HepG2 (cell line): Measurements from ENCODE around the gene FCRL5. TPM values are rescaled to one million over a fixed set of nuclear protein-coding genes. Genes with fewer than 3 reads are reported as not detected.

Source experiments
- ATAC-seq: fragments of 200-7000 bp; cut with Tn5 transposase; 3 replicates; pipeline ENCODE4 v1.9.1; 2020; ENCODE audit warnings: mild to moderate bottlenecking, moderate library complexity
- BruUV-seq: library from RNA; stranded (reverse); fragments of 400-500 nt; replicated peaks from 2 replicates; lab custom pipeline; 2021; lab: Mats Ljungman, UMichigan
- CTCF ChIA-PET: fragments of 300-600 bp; formaldehyde crosslinking; extraction: SDS; loops from one replicate; lab custom pipeline; 2021; ENCODE audit warnings: low total read pairs, inconsistent platforms, low intra/inter-chr PET ratio; lab: Yijun Ruan, JAX
- POLR2A ChIA-PET: fragments of 350-600 bp; sonication (Branson Sonifier 250); formaldehyde crosslinking; loops from one replicate; lab custom pipeline; 2020; ENCODE audit warnings: antibody characterized with exemption, inconsistent platforms; lab: Yijun Ruan, JAX
- DNase-seq: peaks from one replicate; pipeline ENCODE4 v3.0.0-alpha.2; 2015; ENCODE audit warnings: low spot score
- FAIRE-seq: peaks from 3 replicates; lab custom pipeline; 2011; peaks lifted over from hg19 to GRCh38; lab: Jason Lieb, UNC
- H2AFZ ChIP-seq: one replicate; pipeline ENCODE4 v1.6.1; 2011; ENCODE audit warnings: low read length, inconsistent platforms
- H3K27ac ChIP-seq: fragments of 300-600 bp; 3 replicates; pipeline ENCODE4 v1.8.0; 2011; ENCODE audit warnings: mixed run types, mild to moderate bottlenecking, mixed read lengths, low read length, inconsistent platforms; ENCODE audit not compliant: insufficient read depth; ENCODE audit errors: extremely low read length
- H3K27me3 ChIP-seq, 2 experiments: fragments of 200-600 bp in 1 of 2; 2 replicates in 1 of 2; 3 replicates in 1 of 2; pipeline versions ENCODE4 v1.6.0 to v1.8.0; 2011; ENCODE audit warnings: low read length in 2 of 2, mild to moderate bottlenecking in 2 of 2, moderate library complexity in 2 of 2, inconsistent platforms in 1 of 2; ENCODE audit not compliant: insufficient read depth in 2 of 2, control insufficient read depth in 1 of 2
- H3K36me3 ChIP-seq, 2 experiments: fragments of 200-600 bp in 1 of 2; replicated peaks in 1 of 2; 2 replicates in 1 of 2; 3 replicates in 1 of 2; pipeline versions ENCODE4 v1.5.1 to v1.8.0; 2011; ENCODE audit warnings: low read length in 2 of 2, inconsistent platforms in 1 of 2; ENCODE audit not compliant: insufficient read depth in 2 of 2, control insufficient read depth in 1 of 2
- H3K4me1 ChIP-seq: 2 replicates; pipeline ENCODE4 v1.5.1; 2012; ENCODE audit warnings: low read length, inconsistent platforms; ENCODE audit not compliant: insufficient read depth
- H3K4me2 ChIP-seq: 2 replicates; pipeline ENCODE4 v1.6.0; 2011; ENCODE audit warnings: low read depth, low read length, inconsistent platforms
- H3K4me3 ChIP-seq, 3 experiments: fragments of 200-600 bp in 1 of 3; sonication (generic), shearing (Covaris generic) in 1 of 3; replicated peaks in 1 of 3; 2 replicates each; pipeline ENCODE4 v1.5.1; 2011 to 2016; ENCODE audit warnings: low read length in 3 of 3, inconsistent platforms in 2 of 3, low read depth in 2 of 3, mild to moderate bottlenecking in 2 of 3, control low read depth in 1 of 3, mixed read lengths in 1 of 3; ENCODE audit not compliant: insufficient read depth in 1 of 3
- H3K79me2 ChIP-seq: one replicate; pipeline ENCODE4 v1.6.1; 2011; ENCODE audit warnings: low read length, inconsistent platforms; ENCODE audit not compliant: insufficient read depth
- H3K9ac ChIP-seq: 2 replicates; pipeline ENCODE4 v1.6.0; 2011; ENCODE audit warnings: mild to moderate bottlenecking, low read depth, low read length, inconsistent platforms; ENCODE audit not compliant: insufficient read depth
- H3K9me3 ChIP-seq: 2 replicates; pipeline ENCODE4 v1.5.1; 2012; ENCODE audit warnings: mild to moderate bottlenecking, low read length
- H4K20me1 ChIP-seq: 2 replicates; pipeline ENCODE4 v1.6.0; 2011; ENCODE audit warnings: inconsistent platforms, mild to moderate bottlenecking, low read length, moderate library complexity; ENCODE audit not compliant: insufficient read depth
- GFI1 ChIP-seq: sonication (generic); formaldehyde crosslinking; IDR thresholded peaks from 2 replicates; pipeline ENCODE4 v1.5.0; 2020; ENCODE audit warnings: missing genetic modification reagents, mild to moderate bottlenecking, borderline replicate concordance
- MEIS1 ChIP-seq: sonication (generic); formaldehyde crosslinking; IDR thresholded peaks from 2 replicates; pipeline ENCODE4 v1.9.0; 2021; ENCODE audit warnings: mild to moderate bottlenecking, missing genetic modification reagents, moderate library complexity, borderline replicate concordance
- MIXL1 ChIP-seq: IDR thresholded peaks from 2 replicates; pipeline ENCODE4 v1.6.1; 2016
- REXO4 ChIP-seq: sonication (generic); formaldehyde crosslinking; IDR thresholded peaks from 2 replicates; pipeline ENCODE4 v1.8.0; 2022; ENCODE audit warnings: missing genetic modification reagents, mild to moderate bottlenecking, borderline replicate concordance
- SMYD3 ChIP-seq: sonication (generic); formaldehyde crosslinking; IDR thresholded peaks from 2 replicates; pipeline ENCODE4 v1.8.1; 2023; ENCODE audit warnings: mild to moderate bottlenecking, missing genetic modification reagents
- ZBTB21 ChIP-seq: sonication (generic); formaldehyde crosslinking; IDR thresholded peaks from 2 replicates; pipeline ENCODE4 v1.4.0; 2020; ENCODE audit warnings: missing genetic modification reagents
- ZNF260 ChIP-seq: sonication (generic); formaldehyde crosslinking; IDR thresholded peaks from 2 replicates; pipeline ENCODE4 v1.4.0; 2020; ENCODE audit warnings: missing genetic modification reagents, low read depth, mild to moderate bottlenecking, borderline replicate concordance
- ZSCAN29 ChIP-seq: sonication (generic); formaldehyde crosslinking; conservative IDR thresholded peaks from 2 replicates; pipeline ENCODE4 v1.4.0; 2020; ENCODE audit warnings: mild to moderate bottlenecking, missing genetic modification reagents
- WGBS: methylation state at CpG from one replicate; pipeline ENCODE4 v1.1.6; 2017; ENCODE audit warnings: low lambda C conversion rate; 5-methylcytosine and 5-hydroxymethylcytosine counted together
- in situ Hi-C: cut with HindIII; loops from 2 replicates; pipeline ENCODE4 v1.10.0; 2017; ENCODE audit warnings: low pct_unique_long_range_greater_than_20kb; ENCODE audit not compliant: extremely low pct_ligation_motif_present
- intact Hi-C: fragments of 100-400 bp; cut with micrococcal nuclease; formaldehyde crosslinking; loops from one replicate; pipeline ENCODE4 v1.10.0; 2022; ENCODE audit not compliant: unreplicated experiment
- polyA plus RNA-seq, 8 experiments: library from polyadenylated mRNA; depleted of rRNA in 3 of 8; stranded (reverse) in 7 of 8; unstranded in 1 of 8; fragments of >200 nt; fragmentation: Illumina TruSeq in 4 of 8; extraction: Trizol in 4 of 8; gene quantifications; 2 replicates each; pipeline versions ENCODE4 v1.2.1 to v1.2.3, GENCODE V29; 2011 to 2016; ENCODE audit warnings: low read depth in 4 of 8, missing spikeins in 1 of 8, mixed read lengths in 1 of 8; ENCODE audit not compliant: insufficient read depth in 1 of 8
- total RNA-seq, 5 experiments: library from RNA; depleted of rRNA; stranded (reverse); fragments of >200 nt; fragmentation: Illumina TruSeq; extraction: Trizol; gene quantifications; 2 replicates each; pipeline ENCODE4 v1.2.3, GENCODE V29; 2016; ENCODE audit warnings: low read depth in 1 of 5
- TF ChIP-seq, protein P1 (sequence below): sonication (generic); formaldehyde crosslinking; IDR thresholded peaks from 2 replicates; pipeline ENCODE4 v1.9.0; 2022; ENCODE audit warnings: low read depth, missing genetic modification reagents
- TF ChIP-seq, protein P2 (sequence below): sonication (generic); formaldehyde crosslinking; IDR thresholded peaks from 2 replicates; pipeline ENCODE4 v1.9.0; 2022; ENCODE audit warnings: missing genetic modification reagents, mild to moderate bottlenecking, borderline replicate concordance
- TF ChIP-seq, protein P3 (sequence below): sonication (generic); formaldehyde crosslinking; IDR thresholded peaks from 2 replicates; pipeline ENCODE4 v1.4.0; 2020; ENCODE audit warnings: missing genetic modification reagents

FCRL5 gene
- total and polyA plus RNA-seq, 2 of the 13 experiments (the other 11 are each of a cell fraction or from before 2014, with no cell fraction given) = not detected

DNA sequence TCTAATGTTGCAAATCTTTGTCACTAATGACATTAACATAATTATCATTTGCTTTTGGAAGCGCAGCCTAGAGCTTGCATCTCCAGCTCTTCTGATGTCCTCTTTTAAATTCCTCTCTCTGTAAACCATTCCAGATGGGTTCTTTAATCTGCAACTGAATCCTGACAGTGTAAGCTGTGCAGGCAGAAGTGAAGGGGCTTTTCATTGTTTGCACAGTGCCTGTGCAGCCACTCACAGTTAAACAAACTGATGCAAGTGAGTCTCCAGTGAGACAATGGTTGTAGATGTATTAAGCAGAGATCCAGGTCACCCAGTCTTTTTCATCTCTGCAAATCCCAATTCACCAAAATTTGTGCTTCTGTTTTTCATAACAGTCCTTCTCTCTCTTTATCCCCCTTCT lies 22.5 kb upstream of the FCRL5 start:
- Histone ChIP-seq H3K36me3 (no peaks in the 10 kb centered on the region), H3K9ac (no peak overlapping the region), H3K4me2 (no peak overlapping the region), H3K79me2 (no peaks in the 10 kb centered on the region), H4K20me1 (no peaks in the 10 kb centered on the region), H3K27ac (no peak overlapping the region), H3K4me3 (no peak overlapping the region), H3K4me1 (no peaks in the 10 kb centered on the region), H3K9me3 (no peaks in the 10 kb centered on the region), H2AFZ (no peak overlapping the region), H3K27me3 (no peaks in the 10 kb centered on the region; a peak in 1 of 5 replicates)
- in situ Hi-C loops = no loop called here
- no peak for ATAC-seq
- intact Hi-C loops = no loop called here
- no peak for FAIRE-seq
- no peak for DNase-seq
- CTCF ChIA-PET = no interaction called here
- 50% methylated on average over 1 of the region's 1 CpG for WGBS
- POLR2A ChIA-PET = no interaction called here
- no peak for TF ChIP-seq MIXL1 (CRISPR knock-in tag)
- no peak for TF ChIP-seq GFI1 (CRISPR knock-in tag)
- TF ChIP-seq, protein P1, sequence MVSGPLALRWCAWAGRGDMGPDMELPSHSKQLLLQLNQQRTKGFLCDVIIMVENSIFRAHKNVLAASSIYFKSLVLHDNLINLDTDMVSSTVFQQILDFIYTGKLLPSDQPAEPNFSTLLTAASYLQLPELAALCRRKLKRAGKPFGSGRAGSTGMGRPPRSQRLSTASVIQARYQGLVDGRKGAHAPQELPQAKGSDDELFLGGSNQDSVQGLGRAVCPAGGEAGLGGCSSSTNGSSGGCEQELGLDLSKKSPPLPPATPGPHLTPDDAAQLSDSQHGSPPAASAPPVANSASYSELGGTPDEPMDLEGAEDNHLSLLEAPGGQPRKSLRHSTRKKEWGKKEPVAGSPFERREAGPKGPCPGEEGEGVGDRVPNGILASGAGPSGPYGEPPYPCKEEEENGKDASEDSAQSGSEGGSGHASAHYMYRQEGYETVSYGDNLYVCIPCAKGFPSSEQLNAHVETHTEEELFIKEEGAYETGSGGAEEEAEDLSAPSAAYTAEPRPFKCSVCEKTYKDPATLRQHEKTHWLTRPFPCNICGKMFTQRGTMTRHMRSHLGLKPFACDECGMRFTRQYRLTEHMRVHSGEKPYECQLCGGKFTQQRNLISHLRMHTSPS (CRISPR knock-in tag) = no peak
- TF ChIP-seq, protein P2, sequence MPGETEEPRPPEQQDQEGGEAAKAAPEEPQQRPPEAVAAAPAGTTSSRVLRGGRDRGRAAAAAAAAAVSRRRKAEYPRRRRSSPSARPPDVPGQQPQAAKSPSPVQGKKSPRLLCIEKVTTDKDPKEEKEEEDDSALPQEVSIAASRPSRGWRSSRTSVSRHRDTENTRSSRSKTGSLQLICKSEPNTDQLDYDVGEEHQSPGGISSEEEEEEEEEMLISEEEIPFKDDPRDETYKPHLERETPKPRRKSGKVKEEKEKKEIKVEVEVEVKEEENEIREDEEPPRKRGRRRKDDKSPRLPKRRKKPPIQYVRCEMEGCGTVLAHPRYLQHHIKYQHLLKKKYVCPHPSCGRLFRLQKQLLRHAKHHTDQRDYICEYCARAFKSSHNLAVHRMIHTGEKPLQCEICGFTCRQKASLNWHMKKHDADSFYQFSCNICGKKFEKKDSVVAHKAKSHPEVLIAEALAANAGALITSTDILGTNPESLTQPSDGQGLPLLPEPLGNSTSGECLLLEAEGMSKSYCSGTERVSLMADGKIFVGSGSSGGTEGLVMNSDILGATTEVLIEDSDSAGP = no peak
- TF ChIP-seq MEIS1 (CRISPR knock-in tag) = no peak
- no peak for TF ChIP-seq REXO4 (CRISPR knock-in tag)
- no peak for TF ChIP-seq ZBTB21
- TF ChIP-seq ZSCAN29 (CRISPR knock-in tag) = no peak
- no peak for TF ChIP-seq SMYD3 (CRISPR knock-in tag)
- TF ChIP-seq, protein P3, sequence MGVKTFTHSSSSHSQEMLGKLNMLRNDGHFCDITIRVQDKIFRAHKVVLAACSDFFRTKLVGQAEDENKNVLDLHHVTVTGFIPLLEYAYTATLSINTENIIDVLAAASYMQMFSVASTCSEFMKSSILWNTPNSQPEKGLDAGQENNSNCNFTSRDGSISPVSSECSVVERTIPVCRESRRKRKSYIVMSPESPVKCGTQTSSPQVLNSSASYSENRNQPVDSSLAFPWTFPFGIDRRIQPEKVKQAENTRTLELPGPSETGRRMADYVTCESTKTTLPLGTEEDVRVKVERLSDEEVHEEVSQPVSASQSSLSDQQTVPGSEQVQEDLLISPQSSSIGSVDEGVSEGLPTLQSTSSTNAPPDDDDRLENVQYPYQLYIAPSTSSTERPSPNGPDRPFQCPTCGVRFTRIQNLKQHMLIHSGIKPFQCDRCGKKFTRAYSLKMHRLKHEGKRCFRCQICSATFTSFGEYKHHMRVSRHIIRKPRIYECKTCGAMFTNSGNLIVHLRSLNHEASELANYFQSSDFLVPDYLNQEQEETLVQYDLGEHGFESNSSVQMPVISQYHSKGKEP = no peak
- no peak for TF ChIP-seq ZNF260
- no TSS peak for BruUV-seq
